ENCODE data around the gene NEU3.
"Not testable (repeated sequence)": the region's sequence is repeated elsewhere in the genome, so short reads cannot be mapped to it uniquely, and the experiment has no call there.

Gene NEU3

DNA sequence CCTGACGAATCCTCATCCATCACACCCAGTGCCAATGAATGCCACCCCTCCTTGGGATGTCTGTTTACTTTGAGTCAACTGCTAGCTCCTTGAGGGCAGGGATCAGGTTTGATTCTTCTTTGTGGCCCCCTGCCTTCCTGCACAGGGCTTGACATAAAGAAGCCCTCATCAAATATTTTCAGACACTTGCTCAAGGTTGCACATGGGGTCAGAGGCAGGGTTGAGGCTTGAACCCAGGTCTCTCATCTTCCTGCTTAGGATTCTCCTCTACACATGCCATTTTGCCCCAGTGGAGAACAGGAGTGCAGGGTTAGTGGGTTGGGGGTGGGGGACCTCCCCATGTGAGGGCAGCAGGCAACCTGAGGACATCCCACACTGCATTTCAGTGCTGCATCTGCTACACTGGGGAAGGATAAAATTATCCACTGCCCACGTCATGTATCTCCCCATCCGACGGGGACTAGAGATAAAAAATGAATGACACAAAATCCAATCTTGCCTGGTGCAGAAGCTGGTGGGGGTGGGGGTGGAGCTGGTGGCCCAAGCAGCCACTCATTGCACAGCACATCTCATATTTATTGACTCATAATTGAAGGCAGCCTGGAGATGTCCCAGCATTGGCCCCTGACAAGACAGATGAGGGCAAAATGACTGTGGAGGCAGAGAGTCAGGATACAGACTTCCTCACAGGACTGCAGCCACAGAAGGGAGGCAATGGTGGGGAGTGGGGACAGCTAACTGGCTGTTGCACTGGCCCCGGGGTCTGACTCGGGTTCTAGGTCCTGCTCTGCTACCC is 41.3 kb downstream of the NEU3 start:
- DNase-seq (ENCODE audit: low read depth, low spot score) = no peak

DNA sequence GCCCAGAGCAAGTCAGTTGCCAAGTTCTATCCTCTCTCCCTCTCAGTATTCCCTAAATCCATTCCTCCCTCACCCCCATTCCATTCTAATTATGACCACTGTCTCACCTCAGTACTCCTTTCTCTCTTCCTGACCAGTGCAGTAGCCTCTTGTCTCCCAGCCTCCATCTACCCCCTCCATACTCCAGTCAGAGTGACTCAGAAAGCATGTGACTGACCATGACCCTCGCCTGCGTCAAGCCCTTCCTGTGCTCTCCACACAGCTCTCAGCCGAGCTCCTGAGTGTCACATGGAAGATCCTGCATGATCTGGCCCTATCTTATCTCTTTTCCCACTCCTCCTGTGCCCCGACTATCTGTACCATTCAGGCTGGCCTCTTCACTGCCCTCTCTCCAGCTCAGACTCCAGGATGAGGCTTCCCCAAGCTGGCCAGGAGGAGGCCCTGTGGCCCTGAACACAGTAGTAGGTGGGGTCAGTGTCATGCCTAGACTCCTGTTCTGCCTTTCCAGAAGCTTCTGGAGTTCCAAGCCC is 42.6 kb downstream of the NEU3 start:
- DNase-seq (ENCODE audit: low read depth, low spot score) = no peak

DNA sequence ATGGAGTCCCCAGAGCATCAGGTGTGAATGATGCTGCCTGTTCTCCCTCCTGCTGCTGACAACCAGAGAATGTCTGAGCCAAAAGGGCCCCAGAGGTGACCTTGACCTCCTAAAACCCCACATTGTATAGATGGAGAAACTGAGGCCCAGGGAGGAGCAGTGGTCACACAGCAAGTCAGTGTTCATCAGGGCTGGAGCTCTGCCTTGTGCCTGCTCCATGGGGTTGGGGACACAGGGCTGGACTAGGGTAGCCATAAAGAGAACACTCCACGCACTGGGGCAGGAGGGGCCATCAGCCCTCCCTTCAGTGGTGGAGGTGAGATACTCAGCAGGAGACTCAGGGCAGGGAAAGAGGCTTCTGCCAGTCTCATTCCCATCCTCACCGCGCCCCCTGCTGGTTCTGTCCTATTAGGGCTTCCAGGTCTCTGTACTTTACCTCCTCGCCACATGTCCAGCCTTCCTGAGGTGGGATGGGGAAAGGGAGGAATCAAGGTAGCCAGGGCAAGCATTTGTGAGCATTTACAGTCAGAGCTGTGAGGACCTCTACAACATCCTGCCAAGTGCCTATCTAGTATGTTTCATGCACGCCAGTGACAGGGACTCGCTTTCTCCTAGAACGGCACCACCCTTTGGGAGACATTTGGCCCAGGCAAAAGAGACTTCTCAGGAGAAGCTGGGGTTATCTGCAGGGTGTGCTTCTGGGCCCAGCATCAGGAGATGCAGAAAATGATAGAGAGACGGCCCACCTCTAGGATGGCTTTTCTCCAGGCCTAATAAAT is 43.2 kb downstream of the NEU3 start:
- no peak for DNase-seq (ENCODE audit: low read depth, low spot score)

DNA sequence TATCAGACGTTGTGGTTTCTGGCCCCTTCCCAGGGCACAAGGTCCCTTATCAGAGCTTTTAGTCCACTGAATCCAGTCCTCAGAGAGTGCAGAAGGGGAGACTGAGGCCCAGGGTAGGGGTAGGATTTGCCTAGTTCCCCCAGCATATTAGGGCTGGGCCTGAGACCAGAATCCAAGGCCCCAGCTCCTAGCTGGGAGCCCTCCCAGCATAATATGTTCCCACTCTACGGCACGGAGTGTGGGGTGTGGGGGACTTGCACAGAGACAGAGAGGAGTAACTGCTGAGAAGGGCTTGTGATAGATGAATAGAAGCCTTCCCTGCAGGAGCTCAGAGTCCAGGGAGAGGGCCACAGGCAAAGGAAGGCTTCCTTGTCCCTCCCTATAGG is 43.8 kb downstream of the NEU3 start:
- no peak for DNase-seq (ENCODE audit: low read depth, low spot score)

DNA sequence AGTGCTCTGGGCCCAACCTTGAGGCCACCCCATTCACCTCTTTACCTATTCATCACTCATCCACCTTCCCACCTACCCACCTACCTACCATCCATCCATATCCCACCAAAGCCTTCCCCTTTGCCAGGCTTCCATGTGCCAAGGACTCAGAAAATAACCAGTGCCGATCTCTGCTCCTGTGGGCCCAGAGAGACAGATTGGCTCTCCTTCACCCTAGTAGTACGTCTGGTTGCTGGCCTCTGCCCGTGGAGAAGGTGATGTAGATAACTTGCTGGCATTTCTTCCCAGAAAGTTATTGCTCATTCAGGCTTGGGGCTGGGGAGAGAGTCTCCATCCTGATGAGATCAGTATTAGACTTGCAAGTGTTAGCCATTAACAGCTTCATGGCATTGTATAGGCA is 45.2 kb downstream of the NEU3 start:
- no peak for DNase-seq (ENCODE audit: low read depth, low spot score)

DNA sequence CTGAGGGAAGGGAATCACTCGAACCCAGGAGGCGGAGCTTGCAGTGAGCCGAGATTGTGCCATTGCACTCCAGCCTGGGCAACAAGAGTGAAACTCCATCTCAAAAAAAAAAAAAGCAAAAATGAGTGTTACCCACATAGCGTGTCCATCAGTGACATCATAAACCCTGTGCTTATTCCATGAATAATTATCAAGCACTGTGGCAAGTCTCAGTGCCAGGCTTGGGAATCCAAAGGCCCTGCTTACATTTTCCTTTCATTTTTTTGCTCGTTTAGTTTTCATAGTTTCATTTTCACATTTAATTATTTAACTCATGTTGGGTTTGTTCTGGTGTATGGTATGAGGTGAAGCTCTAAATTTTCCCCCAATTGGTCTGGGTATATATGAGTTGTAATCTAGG is 46.5 kb downstream of the NEU3 start:
- no peak for DNase-seq (ENCODE audit: low read depth, low spot score)

DNA sequence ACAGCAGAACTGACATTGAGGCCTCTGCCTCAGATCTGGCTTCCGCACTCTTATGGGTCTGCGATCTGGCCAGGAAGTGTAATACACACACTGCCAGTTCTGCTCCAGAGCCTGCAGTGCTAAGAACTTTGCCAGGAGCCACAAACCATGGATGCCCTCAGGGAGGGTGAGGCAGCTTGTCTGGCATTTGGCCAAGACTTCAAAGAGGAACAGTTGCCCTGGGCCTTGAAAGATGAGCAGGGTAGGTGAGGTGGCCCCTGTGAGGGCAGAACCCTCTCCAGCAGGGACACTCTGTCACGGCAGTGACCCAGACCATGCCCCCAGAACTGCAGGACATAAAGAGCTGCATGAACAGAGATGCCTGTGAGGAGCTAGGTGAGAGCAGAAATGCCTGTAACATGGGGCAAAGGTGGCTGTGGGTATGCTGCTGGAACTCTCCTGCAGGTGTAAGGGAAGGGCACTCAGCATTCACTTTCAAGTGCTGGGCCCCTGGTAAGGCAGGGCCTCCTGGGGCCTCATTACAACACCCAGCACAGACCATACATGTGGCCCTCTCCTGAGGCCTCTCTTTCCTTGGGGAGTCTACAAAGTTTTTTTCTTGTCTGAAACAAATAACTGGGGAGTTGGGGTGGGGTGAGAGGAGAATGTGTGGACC is 47.3 kb downstream of the NEU3 start:
- DNase-seq (ENCODE audit: low read depth, low spot score) = no peak

DNA sequence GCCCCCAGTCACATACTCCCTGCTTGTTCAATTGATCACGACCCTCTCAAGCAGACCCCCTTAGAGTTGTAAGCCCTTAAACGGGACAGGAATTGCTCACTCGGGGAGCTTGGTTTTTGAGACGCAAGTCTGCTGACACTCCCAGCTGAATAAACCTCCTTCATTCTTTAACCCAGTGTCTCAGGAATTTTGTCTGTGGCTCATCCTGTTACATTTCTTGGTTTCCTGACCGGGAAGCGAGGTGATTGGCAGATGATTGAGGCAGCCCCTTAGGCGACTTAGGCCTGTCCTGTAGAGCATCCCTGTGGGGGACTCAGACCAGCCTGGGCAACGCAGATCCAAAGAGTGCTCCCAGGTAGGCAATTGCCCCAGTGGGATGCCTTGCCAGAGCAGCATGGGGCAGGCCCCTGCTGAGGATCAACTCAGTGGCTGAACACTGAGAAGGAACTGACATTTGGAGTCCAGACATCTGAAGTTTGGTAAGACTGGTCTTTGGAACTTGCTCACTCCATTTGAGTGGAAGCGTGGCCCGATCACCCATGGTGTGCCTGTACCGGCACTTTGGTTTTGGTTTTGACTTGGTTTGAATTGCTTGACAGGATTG is 51.5 kb downstream of the NEU3 start:
- DNase-seq (ENCODE audit: low read depth, low spot score) = no peak

DNA sequence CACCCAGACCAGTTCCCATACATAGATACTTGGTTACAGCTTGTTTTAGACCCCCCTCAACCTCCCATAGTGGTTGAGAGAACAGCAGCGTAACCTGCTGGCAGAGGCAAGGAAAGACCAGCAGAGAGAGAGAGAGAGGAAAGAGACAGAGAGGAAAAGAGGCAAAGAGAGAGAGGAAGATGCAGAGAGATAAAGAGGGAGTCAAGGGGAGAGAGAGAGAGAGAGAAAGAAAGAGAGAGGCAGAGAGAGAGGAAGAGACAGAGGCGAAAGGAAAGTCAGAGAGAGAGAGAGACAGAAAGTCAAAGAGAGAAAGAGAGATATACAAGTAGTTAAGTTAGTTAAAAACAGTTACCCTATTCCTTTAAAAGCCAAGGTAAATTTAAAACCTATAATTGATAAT is 52.5 kb downstream of the NEU3 start:
- no peak for DNase-seq (ENCODE audit: low read depth, low spot score)

DNA sequence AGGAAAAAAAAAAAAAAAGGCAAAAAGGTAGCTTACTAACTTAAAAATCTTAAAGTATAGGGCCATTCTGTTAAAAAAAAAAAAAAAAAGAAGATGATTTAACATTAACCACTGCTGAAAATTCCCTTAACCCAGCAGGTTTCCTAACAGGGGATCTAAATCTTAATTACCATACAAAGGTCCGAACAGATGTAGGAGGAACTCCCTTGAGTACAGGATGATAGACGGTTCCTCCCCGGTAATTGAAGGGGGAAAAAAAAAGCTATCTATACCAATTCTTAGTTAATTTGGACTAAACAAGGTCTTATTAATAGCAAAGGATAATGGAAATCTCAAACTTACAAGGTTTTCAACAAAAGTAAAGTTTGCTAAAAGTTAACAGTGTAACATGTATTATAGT is 53.1 kb downstream of the NEU3 start:
- not testable (repeated sequence) for DNase-seq (ENCODE audit: low read depth, low spot score)

DNA sequence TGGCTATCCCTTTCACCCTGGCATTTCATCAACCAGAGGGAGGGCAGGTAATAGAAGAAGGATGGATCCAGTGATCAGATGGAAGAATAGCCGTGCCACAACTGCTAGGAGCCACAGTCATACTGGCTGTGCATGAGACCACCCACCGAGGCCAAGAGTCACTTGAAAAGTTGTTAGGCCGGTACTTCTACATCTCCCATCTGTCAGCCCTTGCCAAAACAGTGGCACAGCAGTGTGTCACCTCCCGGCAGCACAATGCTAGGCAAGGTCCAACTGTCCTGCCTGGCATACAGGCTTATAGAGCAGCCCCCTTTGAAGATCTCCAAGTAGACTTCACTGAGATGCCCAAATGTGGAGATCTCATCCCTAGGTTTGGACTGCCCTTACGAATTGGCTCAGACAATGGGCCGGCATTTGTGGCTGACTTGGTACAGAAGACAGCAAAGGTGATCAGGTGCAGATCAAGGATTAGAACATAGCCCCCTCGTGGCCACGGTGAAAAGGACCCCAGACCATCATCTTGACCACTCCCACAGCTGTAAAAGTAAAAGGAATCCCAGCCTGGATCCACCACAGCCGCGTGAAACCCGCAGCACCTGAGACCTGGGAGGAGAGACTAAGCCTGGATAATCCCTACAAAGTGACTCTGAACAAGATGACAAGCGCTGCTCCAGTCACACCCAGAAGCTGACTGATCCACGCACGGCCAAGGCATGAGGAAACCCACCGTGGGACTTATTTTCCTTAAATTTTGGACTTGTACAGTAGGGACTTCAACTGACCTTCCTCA is 55.8 kb downstream of the NEU3 start:
- DNase-seq (ENCODE audit: low read depth, low spot score) = not testable (repeated sequence)

DNA sequence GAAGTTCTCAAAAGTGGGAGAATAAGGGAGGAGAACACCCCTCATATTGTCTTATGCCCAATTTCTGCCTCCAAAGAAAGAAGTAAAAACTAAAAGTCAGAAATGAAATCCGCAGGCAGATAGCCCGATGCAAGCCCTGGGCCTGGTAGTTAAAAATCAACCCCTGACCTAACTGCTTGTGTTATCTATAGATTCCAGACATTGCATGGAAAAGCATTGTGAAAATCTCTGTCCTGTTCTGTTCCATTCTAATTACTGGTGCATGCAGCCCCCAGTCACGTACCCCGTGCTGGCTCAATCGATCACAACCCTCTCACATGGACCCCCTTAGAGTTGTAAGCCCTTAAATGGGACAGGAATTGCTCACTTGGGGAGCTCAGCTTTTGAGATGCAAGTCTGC is 57.9 kb downstream of the NEU3 start:
- not testable (repeated sequence) for DNase-seq (ENCODE audit: low read depth, low spot score)

DNA sequence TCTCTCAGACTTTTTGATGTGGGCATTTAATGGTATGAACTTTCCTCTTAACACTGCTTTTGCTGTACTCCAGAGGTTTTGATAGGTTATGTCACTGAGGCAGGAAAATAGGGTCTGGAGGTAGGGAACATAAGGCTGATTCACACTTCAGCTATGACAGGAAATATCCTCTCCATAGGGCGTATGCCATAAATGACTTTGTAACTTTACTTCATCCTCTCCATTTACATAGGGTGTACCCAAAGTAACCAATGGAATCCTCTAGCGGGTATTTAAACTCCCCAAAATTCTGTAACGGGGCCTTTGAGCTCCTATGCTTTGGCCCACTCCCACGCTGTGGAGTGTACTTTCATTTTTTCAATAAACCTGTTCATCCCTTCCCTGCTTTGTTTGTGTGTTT is 58.5 kb downstream of the NEU3 start:
- DNase-seq (ENCODE audit: low read depth, low spot score) = no peak

DNA sequence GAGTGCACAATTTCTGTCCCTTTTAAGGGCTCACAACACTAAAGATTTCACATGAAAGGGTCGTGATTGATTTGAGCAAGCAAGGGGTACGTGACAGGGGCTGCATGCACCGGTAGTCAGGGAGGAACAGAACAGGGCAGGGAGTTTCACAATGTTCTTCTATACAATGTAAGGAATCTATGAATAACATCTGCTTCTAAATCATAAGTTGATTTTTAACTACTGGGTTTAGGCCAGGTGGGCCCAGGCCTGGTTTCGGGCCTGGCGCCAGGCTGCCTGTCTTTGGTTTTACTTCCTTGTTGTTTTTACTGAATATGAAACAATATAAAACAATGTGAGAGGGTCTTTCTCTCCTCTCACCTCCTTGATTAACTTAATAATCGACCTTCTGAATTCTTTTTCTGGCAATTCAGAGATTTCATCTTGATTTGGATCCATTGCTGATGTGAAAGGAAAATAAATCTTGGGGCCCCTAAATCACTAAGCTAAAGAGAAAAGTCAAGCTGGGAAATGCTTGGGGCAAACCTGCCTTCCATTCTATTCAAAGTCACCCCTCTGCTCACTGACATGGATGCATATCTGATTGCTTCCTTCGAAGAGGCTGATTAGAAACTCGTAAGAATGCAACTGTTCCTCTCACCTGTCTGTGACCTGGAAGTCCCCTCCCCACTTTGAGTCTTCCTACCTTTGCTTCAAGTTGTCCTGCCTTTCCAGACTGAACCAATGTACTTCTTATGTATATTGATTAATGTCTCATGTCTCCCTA is 61.0 kb downstream of the NEU3 start:
- DNase-seq (ENCODE audit: low read depth, low spot score) = not testable (repeated sequence)

DNA sequence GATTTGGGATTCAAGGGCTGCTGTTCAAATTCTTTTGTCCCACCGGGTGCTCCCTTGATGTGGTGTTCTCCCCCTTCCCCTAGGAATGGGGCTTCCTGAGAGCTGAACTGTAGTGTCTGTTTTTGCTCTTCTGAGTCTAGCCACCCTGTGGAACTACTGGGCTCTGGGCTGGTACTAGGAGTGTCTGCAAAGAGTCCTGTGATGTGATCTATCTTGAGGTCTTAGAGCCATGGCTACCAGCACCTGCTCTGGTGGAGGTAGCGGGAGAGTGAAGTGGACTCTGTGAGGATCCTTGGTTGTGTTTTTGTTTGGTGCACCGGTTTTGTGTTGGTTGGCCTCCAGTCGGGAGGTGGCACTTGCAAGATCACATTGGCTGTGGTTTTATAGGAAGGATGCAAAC is 61.8 kb downstream of the NEU3 start:
- DNase-seq (ENCODE audit: low read depth, low spot score) = no peak

DNA sequence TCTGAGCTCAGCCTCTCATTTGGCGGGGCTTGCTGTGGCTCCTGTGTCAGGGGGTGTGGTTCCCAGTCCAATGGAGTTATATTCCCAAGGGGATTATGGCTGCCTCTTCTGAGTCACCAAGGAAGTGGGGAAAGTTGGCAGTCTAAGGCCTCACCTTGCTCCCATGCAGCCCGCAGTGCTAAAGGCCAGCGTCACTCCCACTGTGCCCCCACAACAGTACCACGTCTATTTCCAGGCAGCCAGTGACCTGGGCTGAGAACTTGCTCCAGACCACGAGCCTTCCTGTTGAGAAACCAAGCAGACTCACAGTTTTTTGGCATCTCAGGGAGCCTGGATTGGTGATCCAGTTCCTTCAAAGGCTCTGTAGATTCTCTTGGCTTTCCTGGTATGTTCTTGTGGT is 62.3 kb downstream of the NEU3 start:
- no peak for DNase-seq (ENCODE audit: low read depth, low spot score)

DNA sequence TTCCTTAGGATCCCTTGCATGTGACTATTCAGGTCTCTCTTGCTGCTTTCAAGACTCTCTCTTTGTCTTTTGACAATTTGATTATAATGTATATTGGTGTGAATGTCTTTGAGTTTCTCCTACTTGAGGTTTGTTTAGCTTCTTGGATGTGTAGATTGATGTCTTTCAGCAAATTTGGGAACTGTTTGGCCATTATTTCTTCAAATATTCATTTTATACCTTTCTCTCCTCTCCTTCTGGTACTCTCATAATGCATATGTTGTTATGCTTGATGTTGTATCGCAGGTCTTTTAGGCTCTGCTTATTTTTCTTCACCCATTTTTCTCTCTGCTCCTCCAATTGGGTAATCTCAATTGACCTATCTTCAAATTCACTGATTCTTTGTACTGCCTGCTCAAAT is 63.7 kb downstream of the NEU3 start:
- no peak for DNase-seq (ENCODE audit: low read depth, low spot score)

DNA sequence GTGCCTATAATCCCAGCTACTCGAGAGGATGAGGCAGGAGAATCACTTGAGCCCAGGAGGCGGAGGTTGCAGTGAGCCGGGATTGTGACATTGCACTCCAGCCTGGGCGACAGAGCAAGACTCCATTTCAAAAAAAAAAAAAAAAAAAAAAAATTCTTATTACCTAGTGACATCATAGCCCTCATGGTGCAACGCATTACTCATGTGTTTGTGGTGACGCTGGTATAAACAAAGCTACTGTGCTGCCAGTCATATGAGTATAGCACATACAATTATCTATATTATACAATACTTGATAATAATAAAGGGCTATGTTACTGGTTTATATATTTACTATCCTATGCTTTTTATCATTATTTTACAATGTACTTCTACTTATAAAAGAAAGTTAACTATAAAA is 66.8 kb downstream of the NEU3 start:
- no peak for DNase-seq (ENCODE audit: low read depth, low spot score)

DNA sequence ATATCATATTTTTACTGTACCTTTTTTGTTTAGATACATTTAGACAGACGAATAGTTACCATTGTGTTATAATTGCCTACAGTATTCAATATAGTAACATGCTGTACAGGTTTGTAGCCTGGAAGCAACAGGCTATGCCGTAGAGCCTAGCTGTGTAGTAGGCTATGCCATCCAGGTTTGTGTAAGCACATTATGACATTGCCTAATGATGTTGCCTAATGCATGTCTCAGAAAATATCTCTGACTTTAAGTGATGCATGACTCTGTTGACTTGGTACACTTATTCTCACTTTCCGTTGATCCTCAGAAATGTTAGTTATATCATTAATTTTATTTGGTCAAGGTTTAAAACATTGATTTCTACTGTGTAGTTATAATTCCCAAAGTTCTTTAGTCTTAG is 68.1 kb downstream of the NEU3 start:
- DNase-seq (ENCODE audit: low read depth, low spot score) = no peak

DNA sequence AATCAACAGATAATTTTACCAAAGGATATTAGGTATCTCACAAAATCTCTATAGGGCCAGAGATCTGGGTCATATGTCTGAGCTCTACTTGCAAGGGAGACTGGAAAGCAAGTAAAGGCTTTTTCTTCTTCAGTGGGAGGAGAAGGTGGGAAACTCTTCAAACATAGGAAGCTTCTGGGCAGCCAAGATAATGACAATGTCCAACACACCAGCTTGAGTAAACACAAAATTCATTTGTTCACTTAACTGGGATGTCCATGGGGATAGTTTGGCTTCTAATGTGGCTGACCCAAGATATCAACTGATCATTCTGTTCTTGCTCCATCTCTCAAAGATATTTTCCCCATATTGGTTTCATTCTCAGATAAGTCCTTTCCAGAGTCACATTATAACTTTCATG is 70.6 kb downstream of the NEU3 start:
- DNase-seq (ENCODE audit: low read depth, low spot score) = no peak

Data from brain pericyte (primary cell).